ENCODE results near the gene FMN2. TPM values are rescaled to one million over a fixed set of nuclear protein-coding genes. Genes with fewer than 3 reads are reported as not detected.

FMN2 gene
- total RNA-seq, 1 donor, result 11.2 TPM

DNA sequence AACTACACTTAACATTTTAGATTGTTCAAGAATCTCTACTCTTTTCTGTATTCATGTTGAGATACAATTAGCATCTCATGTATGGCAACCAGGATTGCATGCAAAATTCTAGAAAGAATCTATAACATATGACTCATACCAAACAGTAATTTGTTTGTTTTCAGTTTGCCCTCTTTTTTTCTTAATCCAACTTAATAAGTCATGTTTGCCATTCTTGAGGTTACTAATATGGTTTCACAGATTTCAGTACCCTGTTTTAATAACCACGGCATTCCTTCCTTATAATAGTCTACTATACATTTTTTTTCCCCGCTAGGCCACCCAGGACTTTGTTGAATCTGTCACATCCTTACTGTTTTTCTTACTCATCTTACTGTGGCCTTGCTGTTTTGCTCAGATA, 140.8 kb downstream of the FMN2 start:
- Histone ChIP-seq H4K20me1 (ENCODE audit: insufficient read depth, low read length) (no peaks in the 10 kb centered on the region), H3K4me3 (ENCODE audit: insufficient read depth, low read length) (no peak overlapping the region), H3K4me2 (ENCODE audit: insufficient read depth, low read length) (no peak overlapping the region), H3K9me3 (ENCODE audit: low read depth, low read length) (no peaks in the 10 kb centered on the region), H3K36me3 (ENCODE audit: insufficient read depth, low read length) (peaks cover 11% of the 10 kb centered on the region), H3K27ac (ENCODE audit: low read depth, low read length) (peak overlapping the region; percentile 82), H3K27me3 (ENCODE audit: insufficient read depth, low read length) (no peaks in the 10 kb centered on the region), H3K79me2 (ENCODE audit: insufficient read depth, low read length) (peaks cover 2% of the 10 kb centered on the region), H3K4me1 (ENCODE audit: insufficient read depth, low read length) (peaks cover 49% of the 10 kb centered on the region), H2AFZ (ENCODE audit: low read length) (no peak overlapping the region)
- TF ChIP-seq, protein P1, sequence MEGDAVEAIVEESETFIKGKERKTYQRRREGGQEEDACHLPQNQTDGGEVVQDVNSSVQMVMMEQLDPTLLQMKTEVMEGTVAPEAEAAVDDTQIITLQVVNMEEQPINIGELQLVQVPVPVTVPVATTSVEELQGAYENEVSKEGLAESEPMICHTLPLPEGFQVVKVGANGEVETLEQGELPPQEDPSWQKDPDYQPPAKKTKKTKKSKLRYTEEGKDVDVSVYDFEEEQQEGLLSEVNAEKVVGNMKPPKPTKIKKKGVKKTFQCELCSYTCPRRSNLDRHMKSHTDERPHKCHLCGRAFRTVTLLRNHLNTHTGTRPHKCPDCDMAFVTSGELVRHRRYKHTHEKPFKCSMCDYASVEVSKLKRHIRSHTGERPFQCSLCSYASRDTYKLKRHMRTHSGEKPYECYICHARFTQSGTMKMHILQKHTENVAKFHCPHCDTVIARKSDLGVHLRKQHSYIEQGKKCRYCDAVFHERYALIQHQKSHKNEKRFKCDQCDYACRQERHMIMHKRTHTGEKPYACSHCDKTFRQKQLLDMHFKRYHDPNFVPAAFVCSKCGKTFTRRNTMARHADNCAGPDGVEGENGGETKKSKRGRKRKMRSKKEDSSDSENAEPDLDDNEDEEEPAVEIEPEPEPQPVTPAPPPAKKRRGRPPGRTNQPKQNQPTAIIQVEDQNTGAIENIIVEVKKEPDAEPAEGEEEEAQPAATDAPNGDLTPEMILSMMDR (IDR thresholded peaks at IDR 0.05; ENCODE audit: extremely low read depth, low read depth, low read length), result no peak
- peak; percentile 44 for DNase-seq (ENCODE audit: insufficient read length, low spot score, missing footprints)

DNA sequence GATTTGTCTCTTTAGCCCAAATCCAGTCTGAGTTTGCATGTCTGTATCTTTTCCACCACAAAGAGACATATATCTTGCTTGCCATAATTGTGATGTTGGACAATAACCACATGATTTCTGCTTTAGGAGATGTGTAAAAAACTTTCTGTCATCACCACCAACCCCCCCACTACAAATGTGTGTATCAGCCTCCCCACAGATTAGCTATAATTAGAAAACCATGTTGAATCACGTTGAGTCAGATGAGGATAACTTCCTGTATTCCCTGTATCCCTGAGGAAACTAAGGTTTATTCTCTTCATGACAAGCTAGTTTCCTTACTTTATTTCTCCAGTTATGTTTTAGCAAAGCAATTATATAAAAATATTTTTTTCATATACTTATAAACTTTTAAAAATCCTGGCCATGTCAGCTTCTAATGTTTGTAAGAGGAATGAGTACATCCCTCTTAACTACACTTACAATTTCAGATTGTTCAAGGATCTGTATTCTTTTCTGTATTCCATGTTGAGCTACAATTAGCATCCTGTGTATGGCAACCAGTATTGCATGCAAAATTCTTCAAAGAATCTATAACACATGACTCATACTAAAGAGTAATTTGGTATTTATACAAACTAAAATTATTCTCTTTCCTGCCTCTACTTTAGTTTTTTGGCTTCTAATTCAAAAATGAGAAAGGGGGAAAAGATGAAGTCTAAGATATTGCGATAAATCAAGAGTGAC, 143.0 kb downstream of the FMN2 start:
- peak overlapping the region; percentile 82 for H3K27ac ChIP-seq (ENCODE audit: low read depth, low read length)
- H3K4me1 ChIP-seq (ENCODE audit: insufficient read depth, low read length), result peaks cover 50% of the 10 kb centered on the region
- peak overlapping the region; percentile 64 for H3K4me2 ChIP-seq (ENCODE audit: insufficient read depth, low read length)
- no peak overlapping the region for H3K4me3 ChIP-seq (ENCODE audit: insufficient read depth, low read length)
- TF ChIP-seq, protein P1 (IDR thresholded peaks at IDR 0.05; ENCODE audit: extremely low read depth, low read depth, low read length), result no peak
- H4K20me1 ChIP-seq (ENCODE audit: insufficient read depth, low read length), result no peaks in the 10 kb centered on the region
- no peak for DNase-seq (ENCODE audit: insufficient read length, low spot score, missing footprints)
- no peak overlapping the region for H2AFZ ChIP-seq (ENCODE audit: low read length)
- H3K79me2 ChIP-seq (ENCODE audit: insufficient read depth, low read length), result peaks cover 4% of the 10 kb centered on the region
- H3K36me3 ChIP-seq (ENCODE audit: insufficient read depth, low read length), result peaks cover 11% of the 10 kb centered on the region
- no peaks in the 10 kb centered on the region for H3K27me3 ChIP-seq (ENCODE audit: insufficient read depth, low read length)
- no peaks in the 10 kb centered on the region for H3K9me3 ChIP-seq (ENCODE audit: low read depth, low read length)

DNA sequence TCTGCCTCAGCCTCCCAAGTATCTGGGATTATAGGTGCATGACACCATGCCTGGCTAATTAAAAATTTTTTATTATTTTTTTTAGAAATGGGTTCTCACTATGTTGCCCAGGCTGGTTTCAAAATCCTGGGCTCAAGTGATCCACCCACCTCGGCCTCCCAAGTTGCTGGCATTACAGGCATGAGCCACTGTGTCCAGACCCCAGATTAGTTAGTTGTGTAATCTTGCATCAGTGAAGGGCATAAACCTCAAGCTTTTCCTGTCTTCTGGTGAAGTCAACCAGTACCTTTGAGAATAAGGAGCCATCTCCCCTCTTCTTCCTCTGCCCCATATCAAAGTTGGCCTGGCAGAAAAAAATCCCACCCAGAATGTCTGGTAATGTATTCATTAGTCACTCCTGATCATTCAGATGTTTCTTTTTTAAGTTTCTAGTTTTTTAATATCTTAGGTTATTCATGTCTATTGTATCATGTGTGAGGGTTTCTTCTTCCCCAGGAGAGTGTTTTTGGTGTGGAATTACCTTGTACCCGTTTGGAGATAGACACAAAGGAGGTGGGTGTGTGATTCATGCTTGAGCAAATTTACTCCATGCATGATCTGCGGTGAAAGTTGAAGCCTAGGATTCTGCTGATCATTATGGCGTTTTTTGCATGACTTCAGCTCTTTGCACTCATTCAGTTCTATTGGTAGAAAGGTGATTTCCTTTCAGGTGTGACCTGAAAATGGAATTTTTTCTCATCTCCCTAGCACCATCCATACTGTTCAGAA, 144.0 kb downstream of the FMN2 start:
- DNase-seq (ENCODE audit: insufficient read length, low spot score, missing footprints), result no peak
- H3K4me1 ChIP-seq (ENCODE audit: insufficient read depth, low read length), result peaks cover 50% of the 10 kb centered on the region
- peaks cover 11% of the 10 kb centered on the region for H3K36me3 ChIP-seq (ENCODE audit: insufficient read depth, low read length)
- H3K4me3 ChIP-seq (ENCODE audit: insufficient read depth, low read length), result no peak overlapping the region
- no peak overlapping the region for H3K4me2 ChIP-seq (ENCODE audit: insufficient read depth, low read length)
- TF ChIP-seq, protein P1 (IDR thresholded peaks at IDR 0.05; ENCODE audit: extremely low read depth, low read depth, low read length), result no peak
- H4K20me1 ChIP-seq (ENCODE audit: insufficient read depth, low read length), result no peaks in the 10 kb centered on the region
- peak overlapping the region; percentile 82 for H3K27ac ChIP-seq (ENCODE audit: low read depth, low read length)
- H2AFZ ChIP-seq (ENCODE audit: low read length), result no peak overlapping the region
- H3K79me2 ChIP-seq (ENCODE audit: insufficient read depth, low read length), result peaks cover 7% of the 10 kb centered on the region
- no peaks in the 10 kb centered on the region for H3K27me3 ChIP-seq (ENCODE audit: insufficient read depth, low read length)
- no peaks in the 10 kb centered on the region for H3K9me3 ChIP-seq (ENCODE audit: low read depth, low read length)

DNA sequence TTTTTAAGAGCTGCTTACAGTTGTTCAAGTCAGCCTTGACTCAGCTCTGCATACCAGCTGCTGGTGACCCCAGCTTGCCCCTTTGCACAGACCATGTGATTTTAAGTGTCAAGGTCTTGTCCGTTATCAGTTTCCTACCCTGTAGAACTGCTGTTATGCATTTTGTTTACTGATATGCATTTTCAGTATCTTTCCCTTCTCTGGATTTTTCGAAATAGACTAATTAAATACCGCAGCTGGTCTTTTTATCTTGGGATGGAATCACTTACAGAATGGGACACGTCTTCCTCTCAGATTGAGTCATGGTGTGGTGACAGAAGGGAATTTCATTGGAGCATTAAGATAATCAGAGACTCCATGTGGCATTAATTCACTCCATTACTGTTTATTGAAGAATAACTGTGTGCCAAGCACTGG, 145.6 kb downstream of the FMN2 start:
- no peak overlapping the region for H3K4me3 ChIP-seq (ENCODE audit: insufficient read depth, low read length)
- H2AFZ ChIP-seq (ENCODE audit: low read length), result no peak overlapping the region
- H3K36me3 ChIP-seq (ENCODE audit: insufficient read depth, low read length), result peaks cover 11% of the 10 kb centered on the region
- TF ChIP-seq, protein P1 (IDR thresholded peaks at IDR 0.05; ENCODE audit: extremely low read depth, low read depth, low read length), result no peak
- DNase-seq (ENCODE audit: insufficient read length, low spot score, missing footprints), result peak; percentile 67
- H3K27ac ChIP-seq (ENCODE audit: low read depth, low read length), result peak overlapping the region; percentile 82
- H3K27me3 ChIP-seq (ENCODE audit: insufficient read depth, low read length), result no peaks in the 10 kb centered on the region
- H3K9me3 ChIP-seq (ENCODE audit: low read depth, low read length), result no peaks in the 10 kb centered on the region
- H3K4me1 ChIP-seq (ENCODE audit: insufficient read depth, low read length), result peaks cover 48% of the 10 kb centered on the region
- peaks cover 7% of the 10 kb centered on the region for H3K79me2 ChIP-seq (ENCODE audit: insufficient read depth, low read length)
- no peak overlapping the region for H3K4me2 ChIP-seq (ENCODE audit: insufficient read depth, low read length)
- H4K20me1 ChIP-seq (ENCODE audit: insufficient read depth, low read length), result no peaks in the 10 kb centered on the region
